Endodermal cell (in vitro differentiated cells): ENCODE results near the gene BMP8B. TPM values are rescaled to one million over a fixed set of nuclear protein-coding genes. Genes with fewer than 3 reads are reported as not detected.

Experiments
- DNase-seq: peaks from one replicate; pipeline ENCODE4 v3.0.0-alpha.2; 2017
- H3K27ac ChIP-seq: 2 replicates; pipeline ENCODE4 v1.5.1; 2013; ENCODE audit warnings: mild to moderate bottlenecking, low read depth, low read length, moderate library complexity
- H3K27me3 ChIP-seq: 2 replicates; pipeline ENCODE4 v1.6.1; 2013; ENCODE audit warnings: mild to moderate bottlenecking, low read length, moderate library complexity; ENCODE audit not compliant: insufficient read depth, control insufficient read depth, poor library complexity, severe bottlenecking
- H3K36me3 ChIP-seq: 2 replicates; pipeline ENCODE4 v1.7.0; 2013; ENCODE audit warnings: mild to moderate bottlenecking, low read length, moderate library complexity; ENCODE audit not compliant: control insufficient read depth, insufficient read depth
- H3K4me1 ChIP-seq: one replicate; pipeline ENCODE4 v1.7.0; 2013; ENCODE audit warnings: low read length; ENCODE audit not compliant: control insufficient read depth, insufficient read depth
- H3K4me3 ChIP-seq: 2 replicates; pipeline ENCODE4 v1.5.1; 2013; ENCODE audit warnings: mild to moderate bottlenecking, low read length, moderate library complexity
- H3K9ac ChIP-seq: 2 replicates; pipeline ENCODE4 v1.6.1; 2013; ENCODE audit warnings: mild to moderate bottlenecking, low read length, moderate library complexity; ENCODE audit not compliant: poor library complexity, severe bottlenecking; ENCODE audit errors: extremely low read depth
- H3K9me3 ChIP-seq: 2 replicates; pipeline ENCODE4 v1.6.1; 2013; ENCODE audit warnings: mild to moderate bottlenecking, low read length, moderate library complexity; ENCODE audit not compliant: control insufficient read depth
- H3K27ac Mint-ChIP-seq: 2 replicates; pipeline ENCODE4 v1.8.0; 2020; ENCODE audit warnings: mixed read lengths
- H3K27me3 Mint-ChIP-seq: 2 replicates; pipeline ENCODE4 v1.8.0; 2021; ENCODE audit warnings: mild to moderate bottlenecking, mixed read lengths; ENCODE audit not compliant: insufficient read depth
- H3K36me3 Mint-ChIP-seq: 2 replicates; pipeline ENCODE4 v1.8.0; 2020; ENCODE audit warnings: low read depth, mixed read lengths
- H3K4me1 Mint-ChIP-seq: 2 replicates; pipeline ENCODE4 v1.8.0; 2020; ENCODE audit warnings: mixed read lengths
- H3K4me3 Mint-ChIP-seq: 2 replicates; pipeline ENCODE4 v1.8.0; 2020; ENCODE audit warnings: mild to moderate bottlenecking, moderate library complexity, mixed read lengths
- H3K9me3 Mint-ChIP-seq: 2 replicates; pipeline ENCODE4 v1.8.0; 2020; ENCODE audit warnings: mild to moderate bottlenecking, mixed read lengths
- WGBS, 2 experiments: methylation state at CpG; one replicate each; pipeline versions ENCODE4 v1.1.5 to v1.1.7; 2013; ENCODE audit warnings: missing lambda C conversion rate in 2 of 2, mixed read lengths in 1 of 2; ENCODE audit not compliant: insufficient coverage in 1 of 2, insufficient read length in 1 of 2; 5-methylcytosine and 5-hydroxymethylcytosine counted together
- total RNA-seq, 2 donors: library from RNA; stranded (reverse); fragmentation: NEBNext Ultra II Directional in 1 of 2; extraction: Animal tissue kit (Norgen Biotek cat#: 25700) in 1 of 2; gene quantifications; 2 replicates in 1 of 2; 3 replicates in 1 of 2; pipeline ENCODE4 v1.2.1, GENCODE V29; 2021
- TF ChIP-seq, protein P1 (sequence below): fragments of 200-600 bp; sonication (generic); conservative IDR thresholded peaks from 2 replicates; pipeline ENCODE4 v1.5.0; 2021; ENCODE audit warnings: antibody characterized with exemption, mild to moderate bottlenecking

Gene BMP8B
- total RNA-seq, 2 donors from 2014 or later: 0.13 to 0.29 TPM

DNA sequence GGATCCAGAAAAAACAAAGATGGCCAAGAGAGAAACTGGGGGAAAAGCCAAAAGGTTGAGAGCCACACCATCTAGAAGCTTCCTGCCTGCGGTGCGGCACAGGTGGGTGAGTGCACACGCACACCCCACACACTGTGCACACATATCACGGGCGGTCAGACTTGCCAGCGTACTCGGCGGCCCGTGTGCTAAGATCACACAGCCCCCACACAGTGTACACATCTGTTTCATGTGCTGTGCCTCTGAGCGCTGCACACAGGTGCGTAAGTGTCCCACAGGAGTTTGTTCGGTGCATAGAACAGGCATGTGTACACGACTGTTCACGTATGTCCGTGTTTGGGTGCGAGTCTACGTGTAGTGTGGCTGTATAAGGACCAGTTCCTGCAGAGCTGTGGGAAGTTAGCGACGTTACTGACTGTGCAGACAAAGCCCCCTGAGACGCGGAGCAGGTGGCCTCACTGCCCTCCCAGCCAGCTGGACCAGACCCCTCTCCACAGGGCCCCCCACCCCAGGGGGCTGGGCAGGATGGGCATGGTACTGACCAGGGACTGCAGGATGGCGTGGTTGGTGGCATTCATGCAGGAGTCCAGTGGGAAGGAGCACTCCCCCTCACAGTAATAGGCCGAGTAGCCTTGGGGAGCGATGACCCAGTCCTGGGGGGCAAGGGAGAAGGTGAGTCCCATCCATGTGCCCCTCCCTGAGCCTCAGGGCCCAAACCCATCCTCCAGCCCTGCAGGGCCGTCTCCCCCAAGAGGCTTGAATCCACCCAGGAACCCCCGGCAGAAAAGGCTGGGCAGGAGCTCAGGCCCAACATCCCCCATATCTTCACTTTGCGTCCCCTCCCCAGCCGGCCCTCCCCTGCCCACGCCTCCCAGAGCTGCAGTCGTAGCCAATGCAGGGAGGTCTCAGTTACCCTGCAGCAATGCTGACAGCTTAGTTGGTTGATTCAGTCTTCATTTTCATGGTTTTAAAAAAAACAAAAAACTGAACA lies 25.8 kb downstream of the BMP8B start:
- Histone ChIP-seq H3K4me3 (no peak overlapping the region), H3K27ac (no peak overlapping the region), H3K4me1 (no peaks in the 10 kb centered on the region), H3K9me3 (no peaks in the 10 kb centered on the region), H3K36me3 (peaks cover 6% of the 10 kb centered on the region), H3K27me3 (no peaks in the 10 kb centered on the region), H3K9ac (no peak overlapping the region)
- TF ChIP-seq, protein P1, sequence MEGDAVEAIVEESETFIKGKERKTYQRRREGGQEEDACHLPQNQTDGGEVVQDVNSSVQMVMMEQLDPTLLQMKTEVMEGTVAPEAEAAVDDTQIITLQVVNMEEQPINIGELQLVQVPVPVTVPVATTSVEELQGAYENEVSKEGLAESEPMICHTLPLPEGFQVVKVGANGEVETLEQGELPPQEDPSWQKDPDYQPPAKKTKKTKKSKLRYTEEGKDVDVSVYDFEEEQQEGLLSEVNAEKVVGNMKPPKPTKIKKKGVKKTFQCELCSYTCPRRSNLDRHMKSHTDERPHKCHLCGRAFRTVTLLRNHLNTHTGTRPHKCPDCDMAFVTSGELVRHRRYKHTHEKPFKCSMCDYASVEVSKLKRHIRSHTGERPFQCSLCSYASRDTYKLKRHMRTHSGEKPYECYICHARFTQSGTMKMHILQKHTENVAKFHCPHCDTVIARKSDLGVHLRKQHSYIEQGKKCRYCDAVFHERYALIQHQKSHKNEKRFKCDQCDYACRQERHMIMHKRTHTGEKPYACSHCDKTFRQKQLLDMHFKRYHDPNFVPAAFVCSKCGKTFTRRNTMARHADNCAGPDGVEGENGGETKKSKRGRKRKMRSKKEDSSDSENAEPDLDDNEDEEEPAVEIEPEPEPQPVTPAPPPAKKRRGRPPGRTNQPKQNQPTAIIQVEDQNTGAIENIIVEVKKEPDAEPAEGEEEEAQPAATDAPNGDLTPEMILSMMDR: no peak
- no peaks in the 10 kb centered on the region for H3K4me1 Mint-ChIP-seq
- WGBS, 2 experiments: 95 to 99% methylated on average over 17 to 29 of the region's 30 CpGs
- no peak for DNase-seq
- H3K4me3 Mint-ChIP-seq: no peak overlapping the region
- H3K9me3 Mint-ChIP-seq: peaks cover 3% of the 10 kb centered on the region
- peaks cover 20% of the 10 kb centered on the region for H3K36me3 Mint-ChIP-seq
- H3K27me3 Mint-ChIP-seq: peaks cover 8% of the 10 kb centered on the region
- no peak overlapping the region for H3K27ac Mint-ChIP-seq

DNA sequence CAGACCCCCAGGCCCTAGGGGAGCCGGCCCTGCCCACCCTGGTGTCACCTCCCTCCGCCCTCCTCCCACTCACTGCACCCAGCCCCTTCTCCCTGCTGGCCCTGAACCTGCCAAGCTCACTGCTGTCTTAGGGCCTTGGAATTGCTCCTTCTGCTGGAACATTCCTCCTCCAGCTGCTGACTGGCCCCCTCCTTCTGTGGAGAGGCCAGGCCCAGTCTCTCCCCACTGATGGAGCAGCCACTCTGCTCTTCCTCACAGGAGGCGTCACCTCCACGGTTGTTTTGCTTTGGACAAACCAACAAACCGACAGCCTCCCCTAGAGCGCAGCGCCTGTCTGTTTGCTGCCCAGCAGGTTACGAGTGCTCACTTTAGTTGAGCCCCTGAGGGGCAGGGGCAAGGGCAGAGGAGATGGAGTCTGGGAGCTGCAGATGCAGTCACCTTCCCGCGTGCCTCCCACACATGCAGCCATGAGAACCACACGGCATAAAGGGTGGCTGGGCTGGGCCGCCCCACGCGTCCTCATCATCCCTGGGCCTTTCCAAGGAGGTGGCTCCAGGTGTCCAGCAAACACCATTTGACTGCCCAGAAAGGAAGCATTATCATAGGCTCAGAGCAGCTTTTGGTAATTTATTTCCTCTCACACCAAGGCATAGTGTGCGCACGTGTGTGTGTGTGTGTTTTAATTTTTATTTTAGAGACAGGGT lies 27.0 kb downstream of the BMP8B start:
- Mint-ChIP-seq H3K27me3 (peaks cover 7% of the 10 kb centered on the region), H3K4me1 (no peaks in the 10 kb centered on the region), H3K36me3 (peaks cover 29% of the 10 kb centered on the region), H3K27ac (no peak overlapping the region), H3K9me3 (peaks cover 3% of the 10 kb centered on the region), H3K4me3 (no peak overlapping the region)
- no peak for DNase-seq
- Histone ChIP-seq H3K9ac (no peak overlapping the region), H3K27ac (no peak overlapping the region), H3K4me3 (no peak overlapping the region), H3K36me3 (peaks cover 16% of the 10 kb centered on the region), H3K27me3 (no peaks in the 10 kb centered on the region), H3K9me3 (no peaks in the 10 kb centered on the region), H3K4me1 (no peaks in the 10 kb centered on the region)
- 88 to 93% methylated on average over 12 to 16 of the region's 16 CpGs for WGBS, 2 experiments
- TF ChIP-seq, protein P1: no peak

DNA sequence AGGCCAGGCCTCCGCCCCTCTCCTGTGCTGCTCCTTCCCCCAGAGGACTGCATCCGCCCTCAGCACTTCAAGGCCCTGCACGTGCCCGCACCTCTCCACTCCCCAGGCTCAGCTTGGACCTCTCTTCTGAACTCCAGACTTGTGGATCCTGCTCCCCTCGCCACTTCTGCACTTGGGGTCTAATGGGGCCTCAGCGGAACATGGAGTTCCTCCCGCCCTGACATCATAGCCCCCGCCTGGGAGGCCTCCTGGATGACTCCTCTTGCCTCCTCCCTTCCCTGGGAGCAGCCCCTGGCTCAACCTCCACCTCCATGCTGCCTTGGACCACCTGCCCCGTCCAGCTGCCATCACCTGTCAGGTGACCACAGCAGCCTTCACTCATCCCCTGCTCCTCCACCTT lies 27.6 kb downstream of the BMP8B start:
- TF ChIP-seq, protein P1: no peak
- H3K27ac Mint-ChIP-seq: no peak overlapping the region
- no peak overlapping the region for H3K27ac ChIP-seq

More for the DNA sequence above, 27.6 kb downstream of the BMP8B start:
- WGBS, 2 experiments: 87 to 98% methylated on average over 7 to 9 of the region's 9 CpGs
- no peak for DNase-seq
- Histone ChIP-seq H3K36me3 (peaks cover 16% of the 10 kb centered on the region), H3K27me3 (no peaks in the 10 kb centered on the region), H3K9ac (no peak overlapping the region), H3K4me3 (no peak overlapping the region), H3K4me1 (no peaks in the 10 kb centered on the region), H3K9me3 (no peaks in the 10 kb centered on the region)
- Mint-ChIP-seq H3K27me3 (peaks cover 6% of the 10 kb centered on the region), H3K36me3 (peaks cover 34% of the 10 kb centered on the region), H3K4me3 (no peak overlapping the region), H3K4me1 (no peaks in the 10 kb centered on the region), H3K9me3 (peaks cover 3% of the 10 kb centered on the region)
